ENCODE measurements around the gene FDX2. TPM values are rescaled to one million over a fixed set of nuclear protein-coding genes. Genes with fewer than 3 reads are reported as not detected.
A peak's percentile ranks its signal among the peaks of the same experiment; 100 is the strongest.

Gene FDX2
- total and polyA plus RNA-seq, 2 of the 13 experiments (the other 11 are each of a cell fraction or from before 2014, with no cell fraction given), result 21.0 to 24.7 TPM

- TF ChIP-seq ZNF274 (CRISPR knock-in tag; IDR thresholded peaks at IDR 0.05), result no peak
- no peak for TF ChIP-seq ZFP90 (CRISPR knock-in tag; IDR thresholded peaks at IDR 0.05; ENCODE audit: borderline replicate concordance)
- no peak for TF ChIP-seq ZNF570 (CRISPR knock-in tag; IDR thresholded peaks at IDR 0.05; ENCODE audit: borderline replicate concordance)
- TF ChIP-seq, protein P1, sequence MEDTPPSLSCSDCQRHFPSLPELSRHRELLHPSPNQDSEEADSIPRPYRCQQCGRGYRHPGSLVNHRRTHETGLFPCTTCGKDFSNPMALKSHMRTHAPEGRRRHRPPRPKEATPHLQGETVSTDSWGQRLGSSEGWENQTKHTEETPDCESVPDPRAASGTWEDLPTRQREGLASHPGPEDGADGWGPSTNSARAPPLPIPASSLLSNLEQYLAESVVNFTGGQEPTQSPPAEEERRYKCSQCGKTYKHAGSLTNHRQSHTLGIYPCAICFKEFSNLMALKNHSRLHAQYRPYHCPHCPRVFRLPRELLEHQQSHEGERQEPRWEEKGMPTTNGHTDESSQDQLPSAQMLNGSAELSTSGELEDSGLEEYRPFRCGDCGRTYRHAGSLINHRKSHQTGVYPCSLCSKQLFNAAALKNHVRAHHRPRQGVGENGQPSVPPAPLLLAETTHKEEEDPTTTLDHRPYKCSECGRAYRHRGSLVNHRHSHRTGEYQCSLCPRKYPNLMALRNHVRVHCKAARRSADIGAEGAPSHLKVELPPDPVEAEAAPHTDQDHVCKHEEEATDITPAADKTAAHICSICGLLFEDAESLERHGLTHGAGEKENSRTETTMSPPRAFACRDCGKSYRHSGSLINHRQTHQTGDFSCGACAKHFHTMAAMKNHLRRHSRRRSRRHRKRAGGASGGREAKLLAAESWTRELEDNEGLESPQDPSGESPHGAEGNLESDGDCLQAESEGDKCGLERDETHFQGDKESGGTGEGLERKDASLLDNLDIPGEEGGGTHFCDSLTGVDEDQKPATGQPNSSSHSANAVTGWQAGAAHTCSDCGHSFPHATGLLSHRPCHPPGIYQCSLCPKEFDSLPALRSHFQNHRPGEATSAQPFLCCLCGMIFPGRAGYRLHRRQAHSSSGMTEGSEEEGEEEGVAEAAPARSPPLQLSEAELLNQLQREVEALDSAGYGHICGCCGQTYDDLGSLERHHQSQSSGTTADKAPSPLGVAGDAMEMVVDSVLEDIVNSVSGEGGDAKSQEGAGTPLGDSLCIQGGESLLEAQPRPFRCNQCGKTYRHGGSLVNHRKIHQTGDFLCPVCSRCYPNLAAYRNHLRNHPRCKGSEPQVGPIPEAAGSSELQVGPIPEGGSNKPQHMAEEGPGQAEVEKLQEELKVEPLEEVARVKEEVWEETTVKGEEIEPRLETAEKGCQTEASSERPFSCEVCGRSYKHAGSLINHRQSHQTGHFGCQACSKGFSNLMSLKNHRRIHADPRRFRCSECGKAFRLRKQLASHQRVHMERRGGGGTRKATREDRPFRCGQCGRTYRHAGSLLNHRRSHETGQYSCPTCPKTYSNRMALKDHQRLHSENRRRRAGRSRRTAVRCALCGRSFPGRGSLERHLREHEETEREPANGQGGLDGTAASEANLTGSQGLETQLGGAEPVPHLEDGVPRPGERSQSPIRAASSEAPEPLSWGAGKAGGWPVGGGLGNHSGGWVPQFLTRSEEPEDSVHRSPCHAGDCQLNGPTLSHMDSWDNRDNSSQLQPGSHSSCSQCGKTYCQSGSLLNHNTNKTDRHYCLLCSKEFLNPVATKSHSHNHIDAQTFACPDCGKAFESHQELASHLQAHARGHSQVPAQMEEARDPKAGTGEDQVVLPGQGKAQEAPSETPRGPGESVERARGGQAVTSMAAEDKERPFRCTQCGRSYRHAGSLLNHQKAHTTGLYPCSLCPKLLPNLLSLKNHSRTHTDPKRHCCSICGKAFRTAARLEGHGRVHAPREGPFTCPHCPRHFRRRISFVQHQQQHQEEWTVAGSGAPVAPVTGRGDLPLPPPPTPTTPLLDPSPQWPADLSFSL (CRISPR knock-in tag; IDR thresholded peaks at IDR 0.05), result no peak
Observed at GRCh38 chr19:10356431-10356830, 40.6 kb upstream of the FDX2 start (continued).

GRCh38 chr19:10353793-10354391, 38.1 kb upstream of the FDX2 start:
- H3K27ac ChIP-seq (ENCODE audit: extremely low read length, insufficient read depth, low read length), result no peak overlapping the region
- H3K36me3 ChIP-seq (replicated peaks in 1 of 2; ENCODE audit: control insufficient read depth in 1 of 2, insufficient read depth in 2 of 2, low read length in 2 of 2), result peaks cover 5 to 18% of the 10 kb centered on the region in 2 experiments; a peak in 3 of 5 replicates
- BruUV-seq (replicated peaks), result no TSS peak
- H3K9ac ChIP-seq (ENCODE audit: insufficient read depth, low read depth, low read length), result no peak overlapping the region
- no peaks in the 10 kb centered on the region for H3K27me3 ChIP-seq (ENCODE audit: control insufficient read depth in 1 of 2, insufficient read depth in 2 of 2, low read length in 2 of 2)
- no peaks in the 10 kb centered on the region for H3K79me2 ChIP-seq (ENCODE audit: insufficient read depth, low read length)
- no peak for FAIRE-seq
- TF ChIP-seq ZNF614 (CRISPR knock-in tag; IDR thresholded peaks at IDR 0.05; ENCODE audit: borderline replicate concordance) (no peak), FOSL2 (CRISPR knock-in tag; IDR thresholded peaks at IDR 0.05) (no peak), SP1 (IDR thresholded peaks at IDR 0.05) (no peak), SP1 (CRISPR knock-in tag; IDR thresholded peaks at IDR 0.05) (0 out of 2 replicates have a peak, but pooled peaks have one; percentile 26)
- no peak for DNase-seq (ENCODE audit: low spot score)
- no peak overlapping the region for H2AFZ ChIP-seq (ENCODE audit: low read length)
- H3K9me3 ChIP-seq (ENCODE audit: low read length), result no peaks in the 10 kb centered on the region
- ChIA-PET POLR2A (no interaction called here), CTCF (ENCODE audit: low intra/inter-chr PET ratio, low total read pairs) (no interaction called here)
- no peak overlapping the region for H3K4me2 ChIP-seq (ENCODE audit: low read depth, low read length)
- 98% methylated on average over 31 of the region's 32 CpGs for WGBS (ENCODE audit: low lambda C conversion rate)
- intact Hi-C loops (cut with micrococcal nuclease; ENCODE audit: unreplicated experiment), result no loop called here
- in situ Hi-C loops (cut with HindIII; ENCODE audit: extremely low pct_ligation_motif_present, low pct_unique_long_range_greater_than_20kb), result no loop called here
- no peaks in the 10 kb centered on the region for H4K20me1 ChIP-seq (ENCODE audit: insufficient read depth, low read length)
- H3K4me1 ChIP-seq (ENCODE audit: insufficient read depth, low read length), result no peaks in the 10 kb centered on the region
- H3K4me3 ChIP-seq (replicated peaks in 1 of 3; ENCODE audit: insufficient read depth in 1 of 3, low read depth in 2 of 3, low read length in 3 of 3), result no peak overlapping the region
- ATAC-seq, result peak; percentile 31; the same call in 2 of the 3 replicates
